Measurements from ENCODE around the gene DHRS11. TPM values are rescaled to one million over a fixed set of nuclear protein-coding genes. Genes with fewer than 3 reads are reported as not detected.

The DHRS11 gene
- total RNA-seq, 1 donor from 2014 or later = 7.1 TPM

- H4K20me1 ChIP-seq (ENCODE audit: insufficient read depth, low read length) = peaks cover 17% of the 10 kb centered on the region
- peaks cover 3% of the 10 kb centered on the region for H3K36me3 ChIP-seq (ENCODE audit: insufficient read depth, low read length)
- H3K4me3 ChIP-seq (ENCODE audit: insufficient read depth, low read depth, low read length) = no peak overlapping the region
- peaks cover 28% of the 10 kb centered on the region for H3K79me2 ChIP-seq (ENCODE audit: insufficient read depth, low read length)
- H3K9me3 ChIP-seq (ENCODE audit: insufficient read depth, low read depth, low read length) = no peaks in the 10 kb centered on the region
- no peak overlapping the region for H3K4me3 Mint-ChIP-seq (ENCODE audit: unreplicated experiment)
- no peak overlapping the region for H3K4me2 ChIP-seq (ENCODE audit: low read length)
- TF ChIP-seq CTCF (IDR thresholded peaks at IDR 0.05; ENCODE audit: insufficient read depth, low read depth, low read length) = no peak
- TF ChIP-seq EZH2 (IDR thresholded peaks at IDR 0.05; ENCODE audit: insufficient read depth, low read length) = no peak
- H3K36me3 Mint-ChIP-seq (ENCODE audit: low read depth, unreplicated experiment) = peaks cover 6% of the 10 kb centered on the region
- H3K27ac Mint-ChIP-seq (ENCODE audit: unreplicated experiment) = no peak overlapping the region
- no peak overlapping the region for H3K27ac ChIP-seq (ENCODE audit: low read depth, low read length)
- no peak for DNase-seq (ENCODE audit: low read depth)
- FAIRE-seq = no peak
- H3K27me3 Mint-ChIP-seq (ENCODE audit: low read depth, unreplicated experiment) = no peaks in the 10 kb centered on the region
- no peaks in the 10 kb centered on the region for H3K27me3 ChIP-seq (ENCODE audit: insufficient read depth, low read length)
- H2AFZ ChIP-seq (ENCODE audit: low read depth, low read length) = no peak overlapping the region
- H3K9ac ChIP-seq (ENCODE audit: low read length) = no peak overlapping the region
- H3K4me1 ChIP-seq (ENCODE audit: insufficient read depth, low read length) = peaks cover 17% of the 10 kb centered on the region
- peaks cover 18% of the 10 kb centered on the region for H3K4me1 Mint-ChIP-seq (ENCODE audit: low read depth, unreplicated experiment)
- no peaks in the 10 kb centered on the region for H3K9me3 Mint-ChIP-seq (ENCODE audit: unreplicated experiment)
Observed at GRCh38 chr17:36597226-36597625, 5.5 kb downstream of the DHRS11 start.

GRCh38 chr17:36597866-36598777 lies 6.4 kb downstream of the DHRS11 start:
- H3K4me3 ChIP-seq (ENCODE audit: insufficient read depth, low read depth, low read length) = no peak overlapping the region
- H3K36me3 ChIP-seq (ENCODE audit: insufficient read depth, low read length) = peaks cover 3% of the 10 kb centered on the region
- TF ChIP-seq EZH2 (IDR thresholded peaks at IDR 0.05; ENCODE audit: insufficient read depth, low read length) (no peak), CTCF (IDR thresholded peaks at IDR 0.05; ENCODE audit: insufficient read depth, low read depth, low read length) (no peak)
- H4K20me1 ChIP-seq (ENCODE audit: insufficient read depth, low read length) = peaks cover 10% of the 10 kb centered on the region
- Mint-ChIP-seq H3K36me3 (ENCODE audit: low read depth, unreplicated experiment) (peaks cover 6% of the 10 kb centered on the region), H3K9me3 (ENCODE audit: unreplicated experiment) (no peaks in the 10 kb centered on the region), H3K27me3 (ENCODE audit: low read depth, unreplicated experiment) (no peaks in the 10 kb centered on the region), H3K4me3 (ENCODE audit: unreplicated experiment) (no peak overlapping the region), H3K27ac (ENCODE audit: unreplicated experiment) (no peak overlapping the region), H3K4me1 (ENCODE audit: low read depth, unreplicated experiment) (peaks cover 15% of the 10 kb centered on the region)
- FAIRE-seq = no peak
- no peaks in the 10 kb centered on the region for H3K27me3 ChIP-seq (ENCODE audit: insufficient read depth, low read length)
- no peaks in the 10 kb centered on the region for H3K9me3 ChIP-seq (ENCODE audit: insufficient read depth, low read depth, low read length)
- H3K4me2 ChIP-seq (ENCODE audit: low read length) = no peak overlapping the region
- peaks cover 28% of the 10 kb centered on the region for H3K79me2 ChIP-seq (ENCODE audit: insufficient read depth, low read length)
- peaks cover 14% of the 10 kb centered on the region for H3K4me1 ChIP-seq (ENCODE audit: insufficient read depth, low read length)
- DNase-seq (ENCODE audit: low read depth) = no peak
- no peak overlapping the region for H3K27ac ChIP-seq (ENCODE audit: low read depth, low read length)
- H2AFZ ChIP-seq (ENCODE audit: low read depth, low read length) = no peak overlapping the region
- no peak overlapping the region for H3K9ac ChIP-seq (ENCODE audit: low read length)

- no peak overlapping the region for H3K9ac ChIP-seq (ENCODE audit: low read length)
- H3K9me3 ChIP-seq (ENCODE audit: insufficient read depth, low read depth, low read length) = no peaks in the 10 kb centered on the region
- no peak overlapping the region for H3K4me2 ChIP-seq (ENCODE audit: low read length)
- H3K4me3 Mint-ChIP-seq (ENCODE audit: unreplicated experiment) = no peak overlapping the region
- no peak for FAIRE-seq
- peaks cover 17% of the 10 kb centered on the region for H3K4me1 ChIP-seq (ENCODE audit: insufficient read depth, low read length)
- H3K9me3 Mint-ChIP-seq (ENCODE audit: unreplicated experiment) = no peaks in the 10 kb centered on the region
- H3K4me1 Mint-ChIP-seq (ENCODE audit: low read depth, unreplicated experiment) = peaks cover 7% of the 10 kb centered on the region
- peaks cover 9% of the 10 kb centered on the region for H4K20me1 ChIP-seq (ENCODE audit: insufficient read depth, low read length)
- peaks cover 6% of the 10 kb centered on the region for H3K36me3 Mint-ChIP-seq (ENCODE audit: low read depth, unreplicated experiment)
- H3K79me2 ChIP-seq (ENCODE audit: insufficient read depth, low read length) = peaks cover 29% of the 10 kb centered on the region
- DNase-seq (ENCODE audit: low read depth) = no peak
- H3K27ac Mint-ChIP-seq (ENCODE audit: unreplicated experiment) = no peak overlapping the region
- no peak overlapping the region for H2AFZ ChIP-seq (ENCODE audit: low read depth, low read length)
- H3K4me3 ChIP-seq (ENCODE audit: insufficient read depth, low read depth, low read length) = no peak overlapping the region
- no peak overlapping the region for H3K27ac ChIP-seq (ENCODE audit: low read depth, low read length)
- H3K27me3 Mint-ChIP-seq (ENCODE audit: low read depth, unreplicated experiment) = no peaks in the 10 kb centered on the region
- H3K36me3 ChIP-seq (ENCODE audit: insufficient read depth, low read length) = peaks cover 3% of the 10 kb centered on the region
- no peaks in the 10 kb centered on the region for H3K27me3 ChIP-seq (ENCODE audit: insufficient read depth, low read length)
- TF ChIP-seq CTCF (IDR thresholded peaks at IDR 0.05; ENCODE audit: insufficient read depth, low read depth, low read length) (no peak), EZH2 (IDR thresholded peaks at IDR 0.05; ENCODE audit: insufficient read depth, low read length) (no peak)
Observed at GRCh38 chr17:36598951-36599401, 7.3 kb downstream of the DHRS11 start.

Data from astrocyte (in vitro differentiated cells and primary cell).